GM21526 (cell line): ENCODE measurements around the gene NAA11.
A peak's percentile ranks its signal among the peaks of the same experiment; 100 is the strongest.

ENCODE experiments used
- ATAC-seq: cut with Tn5 transposase; IDR thresholded peaks from one replicate; pipeline ENCODE4 v1.9.1; 2021; ENCODE audit warnings: moderate library complexity; ENCODE audit not compliant: unreplicated experiment, low FRiP score

Gene NAA11

DNA sequence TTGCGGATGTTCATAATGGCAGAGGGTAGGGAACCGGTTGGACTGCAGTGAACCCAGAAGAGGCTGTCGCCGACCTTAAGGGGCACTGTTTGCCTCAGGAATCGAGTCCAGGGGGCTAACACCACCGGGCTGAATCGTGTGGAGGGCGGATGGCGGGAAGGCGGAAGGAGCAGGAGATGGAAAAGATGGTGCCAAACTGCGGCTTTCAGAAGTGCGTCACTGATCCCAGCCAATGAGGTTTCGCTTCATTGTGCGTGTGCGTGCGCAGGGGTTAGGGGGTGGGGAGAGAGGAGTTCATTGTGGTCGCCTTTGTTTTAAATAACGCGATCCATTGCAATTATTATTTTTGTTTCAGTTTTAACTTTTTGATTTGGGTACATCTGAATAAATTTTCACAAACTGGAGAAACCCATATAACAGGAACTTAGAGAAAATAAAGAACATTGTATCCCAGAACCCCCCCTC, at the start of gene NAA11:
Gene NAA11 (minus strand): TSS at position 198 of the 465 bp plus-strand sequence. CDS start 184 bp downstream, at position 14.
- ATAC-seq = no peak

DNA sequence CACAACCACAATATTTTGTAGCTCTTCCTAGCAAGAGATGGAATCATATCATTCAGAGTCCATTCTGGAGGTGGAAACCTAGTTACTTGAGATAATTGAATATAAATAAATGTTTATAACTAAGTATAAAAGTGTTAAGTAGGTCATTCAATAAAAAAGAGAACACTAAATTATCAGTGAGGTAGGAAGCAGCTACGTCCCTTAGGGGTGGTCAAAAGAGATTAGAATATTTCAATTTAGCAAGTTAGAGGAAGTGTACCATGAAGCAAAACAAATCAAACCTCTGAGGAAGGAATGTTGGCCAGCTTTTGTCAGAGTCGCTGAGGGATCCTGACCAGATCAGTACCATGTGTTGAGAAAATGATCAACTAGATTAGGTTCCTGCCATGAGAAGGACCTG, 44.2 kb upstream of the NAA11 start:
- no peak for ATAC-seq

DNA sequence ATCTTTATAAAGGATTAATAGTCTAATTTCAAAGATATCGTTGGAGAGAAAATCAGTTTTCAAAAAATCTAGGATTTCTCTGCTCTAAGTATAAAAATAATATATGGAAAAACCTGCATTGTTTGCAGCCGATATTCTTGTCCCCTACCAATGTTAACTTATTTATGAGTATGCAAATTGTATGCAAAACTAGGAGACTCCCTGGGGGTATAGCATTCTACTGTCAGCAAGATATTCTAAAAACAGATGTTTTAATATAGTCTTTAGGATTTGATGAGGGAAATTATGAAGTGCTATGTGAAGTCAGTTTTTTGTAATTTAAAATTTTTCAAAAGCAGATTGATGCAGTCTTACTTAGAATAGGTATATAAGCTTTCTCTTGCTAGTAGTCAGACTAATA, 41.2 kb upstream of the NAA11 start:
- no peak for ATAC-seq

DNA sequence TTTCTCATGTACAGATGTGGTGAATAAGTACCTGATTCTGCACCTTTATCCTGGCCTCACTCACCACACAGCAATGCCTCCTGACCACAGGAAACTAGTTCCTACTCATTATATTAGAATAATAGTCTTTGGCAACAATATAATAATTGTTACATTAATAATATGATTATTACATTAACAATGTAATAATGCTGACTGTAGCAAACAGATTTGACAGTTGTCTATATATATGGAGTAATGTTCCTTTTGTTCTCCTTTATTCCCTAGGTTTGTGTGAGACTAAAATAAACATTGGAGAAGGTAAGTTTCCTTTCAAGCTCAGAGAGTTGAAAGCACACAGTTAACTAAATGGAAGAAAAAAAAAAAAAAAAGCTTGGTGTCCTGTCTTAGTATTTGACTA, 40.6 kb upstream of the NAA11 start:
- ATAC-seq = no peak

DNA sequence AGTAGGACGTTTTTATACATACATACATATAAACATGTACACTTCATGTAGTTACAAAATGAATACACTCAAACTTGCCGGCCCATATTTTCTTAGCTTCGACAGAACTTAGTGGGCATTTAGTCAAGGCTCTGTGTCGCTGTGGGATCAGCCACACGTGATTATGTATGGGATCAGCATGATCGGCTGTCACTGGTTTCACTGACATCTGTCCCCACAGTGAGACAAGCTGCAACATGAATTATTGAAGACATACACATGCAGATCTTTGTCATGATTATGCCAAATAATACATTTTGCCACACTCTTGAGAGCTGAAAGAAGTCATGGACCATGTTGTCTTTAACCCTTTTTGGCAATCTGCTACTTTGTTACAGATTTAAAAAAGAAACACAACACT, 38.2 kb upstream of the NAA11 start:
- ATAC-seq = no peak

DNA sequence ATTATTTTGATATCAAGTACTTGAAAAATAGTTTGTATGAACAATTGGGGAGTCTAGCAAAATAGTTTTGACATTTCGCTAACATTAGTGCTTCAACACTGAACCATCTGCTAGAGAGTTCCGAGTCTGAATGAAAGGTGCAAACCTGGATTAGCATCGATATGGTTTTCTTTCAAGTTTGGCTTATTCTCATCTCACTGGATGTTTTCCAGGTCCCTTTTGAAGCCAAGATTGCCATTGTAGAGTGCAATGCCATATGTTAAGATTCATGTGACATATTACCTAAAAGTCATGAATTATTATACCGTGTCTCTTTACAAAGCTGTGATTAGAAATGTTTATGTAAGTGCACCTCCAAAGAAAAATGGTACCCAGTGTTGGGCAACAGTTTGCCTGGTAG, 36.8 kb upstream of the NAA11 start:
- ATAC-seq = no peak

DNA sequence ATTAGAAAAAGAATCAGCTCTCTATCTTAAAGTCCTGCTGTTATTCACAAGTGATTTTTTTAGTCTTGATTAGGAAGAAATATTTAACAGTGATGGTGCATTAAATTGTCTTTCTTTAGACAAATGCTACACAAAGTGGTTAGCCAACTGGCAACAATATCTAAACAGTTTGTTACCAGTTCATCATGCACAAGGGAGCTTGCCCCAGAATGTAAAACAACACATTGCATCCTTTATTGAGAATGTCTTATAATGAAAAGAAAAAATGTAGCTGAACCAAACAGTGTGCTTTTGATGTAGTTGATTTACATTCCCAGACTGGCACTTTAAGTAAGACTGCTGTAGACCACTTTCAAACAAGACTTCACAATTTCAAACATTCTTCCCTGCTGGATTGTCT, 34.1 kb upstream of the NAA11 start:
- no peak for ATAC-seq

DNA sequence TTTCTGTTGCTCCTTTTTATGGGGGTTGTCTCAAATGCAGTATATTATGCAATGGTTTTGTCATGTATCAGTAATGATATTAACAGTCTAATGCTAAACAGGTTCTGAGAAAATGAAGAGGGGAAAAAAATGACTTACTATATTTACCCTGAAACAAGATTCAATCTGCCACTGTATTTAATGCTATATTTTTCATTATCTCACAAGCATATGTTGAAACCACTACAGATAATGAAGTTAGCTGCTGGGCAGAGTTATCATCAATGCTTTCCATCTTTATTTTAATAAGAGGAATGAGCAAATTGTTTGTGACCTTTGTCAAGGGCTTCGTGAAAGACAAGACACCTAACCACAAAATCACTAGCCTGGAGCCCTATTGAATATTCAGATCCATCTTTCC, 32.6 kb upstream of the NAA11 start:
- ATAC-seq = no peak

DNA sequence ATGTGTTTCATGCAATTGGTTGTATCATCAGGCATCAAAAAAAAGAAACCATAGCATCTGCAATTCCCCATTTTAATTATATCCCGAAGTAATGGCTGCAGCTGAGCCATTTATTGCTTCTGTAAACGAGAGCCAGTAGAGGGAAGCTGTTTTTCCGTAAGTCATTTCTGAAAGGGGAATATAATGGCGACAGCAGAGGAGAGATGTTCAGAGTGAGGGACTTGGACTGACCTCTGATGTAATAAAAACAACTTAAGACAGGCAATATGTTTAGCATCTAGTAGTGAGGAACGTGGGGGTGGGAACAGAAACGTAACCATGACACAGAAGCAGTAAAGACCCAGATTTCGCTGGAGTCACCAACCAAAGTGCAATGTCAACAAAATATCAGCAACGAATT, 31.5 kb upstream of the NAA11 start:
- ATAC-seq = no peak

DNA sequence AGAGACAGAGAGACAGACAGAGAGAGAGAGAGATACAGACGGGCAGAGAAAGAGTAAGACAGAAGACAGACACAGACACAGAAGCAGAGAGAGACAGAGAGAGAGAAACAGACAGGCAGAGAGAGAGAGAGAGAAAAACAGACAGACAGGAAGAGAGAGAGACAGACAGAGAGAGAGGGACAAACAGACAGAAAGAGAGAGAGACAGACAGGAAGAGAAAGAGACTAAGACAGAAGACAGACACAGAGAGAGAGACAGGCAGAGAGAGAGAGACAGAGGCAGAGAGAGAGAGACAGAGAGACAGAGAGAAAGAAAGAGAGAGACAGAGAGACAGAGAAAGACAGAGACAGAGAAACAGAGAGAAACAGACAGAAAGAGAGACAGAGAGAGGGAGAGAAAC, 27.2 kb upstream of the NAA11 start:
- ATAC-seq = no peak

DNA sequence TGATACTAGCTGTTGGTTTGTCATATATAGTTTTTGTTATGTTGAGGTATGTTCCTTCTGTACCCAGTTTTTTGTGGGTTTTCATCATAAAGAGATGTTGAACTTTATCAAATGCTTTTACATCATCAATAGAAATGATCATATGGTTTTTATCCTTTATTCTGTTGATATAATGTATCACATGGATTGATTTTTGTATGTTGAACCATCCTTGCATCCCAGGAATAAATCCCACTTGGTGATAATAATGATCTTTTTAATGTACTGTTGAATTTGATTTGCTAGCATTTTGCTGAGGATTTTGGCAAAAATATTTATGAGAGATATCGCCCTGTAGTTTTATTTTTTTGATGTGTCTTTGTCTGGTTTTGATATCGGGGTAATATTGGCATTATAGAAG, 22.5 kb upstream of the NAA11 start:
- no peak for ATAC-seq

DNA sequence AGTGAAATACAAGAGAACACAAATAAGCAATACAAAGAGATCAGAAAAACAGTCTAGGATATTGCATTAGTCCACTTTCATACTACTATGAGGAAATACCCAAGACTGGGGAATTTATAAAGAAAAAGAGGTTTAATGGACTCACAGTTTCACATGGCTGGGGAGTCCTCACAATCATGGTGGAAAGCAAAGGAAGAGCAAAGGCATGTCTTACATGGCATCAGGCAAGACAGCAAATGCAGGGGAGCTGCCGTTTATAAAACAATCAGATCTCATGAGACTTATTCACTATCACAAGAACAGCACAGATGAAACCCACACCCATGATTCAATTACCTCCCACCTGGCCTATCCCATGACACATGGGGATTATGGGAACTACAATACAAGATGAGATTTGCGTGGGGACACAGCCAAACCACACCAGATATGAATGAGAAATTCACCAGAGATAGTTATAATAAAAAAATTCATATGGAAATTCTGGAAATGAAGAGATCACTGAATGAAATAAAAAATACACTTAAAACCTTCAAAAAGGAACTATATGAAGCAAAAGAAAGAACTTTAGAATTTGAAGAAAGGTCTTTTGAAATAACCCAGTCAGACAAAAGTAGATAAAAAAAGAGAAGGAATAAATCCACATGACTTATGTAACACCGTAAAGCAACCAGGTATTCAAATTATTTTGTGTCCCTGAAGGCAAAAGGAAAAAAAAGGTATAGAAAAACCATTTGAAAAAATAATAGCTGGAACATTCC, 16.2 kb upstream of the NAA11 start:
- no peak for ATAC-seq

DNA sequence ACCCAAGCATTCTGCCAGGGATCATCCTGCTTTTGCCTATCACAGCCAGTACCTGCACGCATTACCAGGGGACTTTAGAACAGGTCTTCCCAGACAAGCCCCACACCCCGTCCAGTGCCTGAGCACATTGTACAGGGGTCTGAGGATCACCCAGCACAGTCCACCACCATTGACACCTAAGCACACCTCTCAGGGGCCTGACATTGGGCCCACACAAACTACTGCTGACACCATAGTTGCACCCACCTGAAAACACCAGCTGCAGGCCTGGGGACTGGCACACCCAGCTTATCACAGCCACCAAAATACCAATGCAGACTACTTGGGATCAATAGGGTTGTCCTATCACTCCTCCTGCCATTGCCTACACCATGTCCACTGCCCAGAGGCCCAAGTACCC, 14.7 kb upstream of the NAA11 start:
- ATAC-seq = no peak

DNA sequence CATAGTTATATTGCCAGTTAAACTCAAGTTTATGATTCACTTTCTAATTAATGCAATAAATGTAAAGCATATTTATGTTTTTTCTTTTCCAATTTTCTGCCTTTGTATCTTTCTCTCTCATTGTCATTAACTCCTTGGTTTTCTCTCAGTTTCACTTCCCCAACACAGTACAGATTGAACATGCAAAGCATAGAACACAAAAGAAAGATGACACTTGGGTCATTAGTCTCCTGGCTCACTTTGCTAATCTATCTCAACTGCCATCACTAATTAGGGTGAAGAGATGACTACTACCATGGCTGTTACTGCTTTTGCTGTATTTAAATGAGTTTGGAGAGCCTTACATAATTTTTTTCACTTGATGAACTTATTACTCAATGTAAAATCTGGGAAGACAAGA, 12.3 kb upstream of the NAA11 start:
- ATAC-seq = peak; percentile 82

DNA sequence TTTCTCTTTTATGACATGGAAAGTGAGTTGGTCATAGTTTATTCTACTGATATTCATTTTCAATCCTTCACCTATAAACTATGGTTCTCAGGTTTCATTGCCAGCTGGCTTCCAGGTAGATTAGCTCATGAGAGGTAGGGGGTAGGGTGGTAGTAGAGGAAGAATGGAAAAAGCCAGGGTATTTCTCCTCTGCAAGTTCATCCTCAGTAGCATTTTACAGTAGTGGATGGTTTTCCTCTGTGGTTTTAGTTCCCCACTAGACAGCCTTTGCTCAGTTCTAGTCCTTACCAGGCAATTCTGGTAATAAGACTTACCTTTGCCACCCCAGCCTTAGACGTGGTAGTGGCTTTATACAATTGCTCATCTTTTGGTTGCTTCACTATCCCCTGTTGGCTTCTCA, 8.9 kb upstream of the NAA11 start:
- ATAC-seq = no peak

DNA sequence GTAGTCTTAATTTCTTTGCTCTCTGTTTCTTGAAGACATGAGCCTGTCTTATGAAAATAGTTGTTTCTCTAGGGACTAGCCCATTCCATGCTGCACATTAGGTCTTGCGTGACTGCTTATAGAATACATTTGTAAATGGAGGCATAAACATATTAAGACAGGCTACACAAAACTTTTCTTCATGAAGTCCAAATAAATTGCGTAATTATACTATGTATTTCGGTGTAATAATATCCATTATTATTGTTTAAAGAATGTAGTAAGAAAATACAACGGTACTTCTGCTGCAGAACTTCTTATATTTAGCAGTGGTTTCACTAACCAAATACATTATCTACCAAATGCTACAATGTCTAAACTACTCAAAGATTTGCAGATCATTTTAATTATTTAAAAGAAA, 8.5 kb upstream of the NAA11 start:
- ATAC-seq = no peak

DNA sequence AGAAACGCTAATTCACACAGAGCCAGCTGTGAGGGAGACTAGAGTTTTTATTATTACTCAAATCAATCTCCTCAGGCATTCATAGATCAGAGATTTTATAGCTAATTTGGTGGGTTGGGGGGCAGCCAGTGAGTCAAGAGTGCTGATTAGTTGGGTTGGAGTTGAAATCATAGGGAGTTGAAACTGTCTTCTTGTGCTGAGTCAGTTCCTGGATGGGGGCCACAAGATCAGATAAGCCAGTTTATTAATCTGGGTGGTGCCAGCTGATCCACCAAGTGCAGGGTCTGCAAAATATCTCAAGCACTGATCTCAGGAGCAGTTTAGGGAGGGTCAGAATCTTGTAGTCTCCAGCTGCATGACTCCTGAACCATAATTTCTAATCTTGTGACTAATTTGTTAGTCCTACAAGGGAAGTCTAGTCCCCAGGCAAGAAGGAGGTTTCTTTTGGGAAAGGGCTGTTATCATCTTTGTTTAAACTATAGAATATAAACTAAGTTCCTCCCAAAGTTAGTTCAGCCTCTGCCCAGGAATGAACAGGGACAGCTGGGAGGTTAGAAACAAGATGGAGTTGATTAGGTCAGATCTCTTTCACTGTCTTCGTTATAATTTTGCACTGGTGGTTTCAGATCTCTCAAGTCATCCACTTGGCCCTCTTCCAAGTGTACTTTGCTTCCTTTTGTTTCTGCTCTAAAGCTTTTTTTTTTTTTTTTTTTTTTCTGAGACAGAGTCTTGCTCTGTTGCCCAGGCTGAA, 5.4 kb upstream of the NAA11 start:
- no peak for ATAC-seq

DNA sequence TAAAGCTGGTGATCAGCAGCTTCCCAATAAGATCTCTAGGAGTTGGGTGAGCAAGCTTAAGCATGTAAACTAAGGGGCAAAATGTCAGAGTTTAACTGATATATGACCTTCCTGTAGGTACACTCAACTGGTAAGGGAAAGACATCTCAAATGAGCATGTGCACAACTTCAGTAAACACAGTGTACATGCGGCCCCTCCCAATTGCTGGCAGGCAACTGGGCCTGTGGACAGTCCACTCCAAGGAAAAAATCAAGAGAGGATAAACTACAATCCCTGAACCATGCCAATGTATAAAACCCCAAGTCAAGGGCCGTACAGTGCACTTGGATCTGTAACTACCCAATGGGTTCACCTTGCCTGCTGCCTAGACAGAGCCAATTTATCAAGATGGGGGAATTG, 4.9 kb upstream of the NAA11 start:
- no peak for ATAC-seq

DNA sequence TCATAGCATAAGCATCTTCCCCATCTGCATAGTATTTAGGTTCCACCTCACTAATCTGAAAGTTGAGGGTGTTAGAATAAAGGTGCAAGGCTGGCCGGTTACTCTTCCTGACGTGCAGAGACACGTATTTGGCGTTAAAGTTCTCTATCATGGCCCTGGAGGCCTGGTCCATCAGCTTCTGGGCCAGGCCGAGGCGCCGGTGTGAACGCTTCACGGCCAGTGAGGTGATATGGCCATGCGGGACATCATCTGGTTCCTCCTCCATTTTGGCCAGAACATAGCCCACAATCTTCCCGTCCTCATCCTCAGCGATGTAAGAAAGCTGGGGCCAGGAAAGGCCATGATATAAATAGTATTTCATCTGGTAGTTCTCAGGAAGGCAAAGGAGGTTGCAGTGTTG, 425 bp downstream of the NAA11 start:
- no peak for ATAC-seq

DNA sequence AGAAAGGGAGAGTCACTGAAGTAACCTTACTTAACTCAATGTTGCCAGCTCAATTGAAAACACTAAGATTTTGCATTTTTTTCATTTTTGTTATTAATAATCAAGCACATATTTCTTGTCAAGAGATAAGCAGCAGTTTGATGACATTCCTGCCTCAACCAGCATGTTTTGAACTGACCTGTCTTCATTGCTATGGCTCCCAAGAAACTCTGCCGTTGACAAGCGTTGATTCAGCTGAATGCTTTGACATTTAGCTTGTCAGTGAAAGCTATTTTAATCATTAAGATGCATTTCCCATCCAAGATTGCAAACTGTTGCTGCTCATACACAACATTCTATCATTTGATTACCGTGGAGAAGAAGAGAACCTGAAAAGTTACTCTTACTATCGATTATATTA, 5.9 kb downstream of the NAA11 start:
- no peak for ATAC-seq

DNA sequence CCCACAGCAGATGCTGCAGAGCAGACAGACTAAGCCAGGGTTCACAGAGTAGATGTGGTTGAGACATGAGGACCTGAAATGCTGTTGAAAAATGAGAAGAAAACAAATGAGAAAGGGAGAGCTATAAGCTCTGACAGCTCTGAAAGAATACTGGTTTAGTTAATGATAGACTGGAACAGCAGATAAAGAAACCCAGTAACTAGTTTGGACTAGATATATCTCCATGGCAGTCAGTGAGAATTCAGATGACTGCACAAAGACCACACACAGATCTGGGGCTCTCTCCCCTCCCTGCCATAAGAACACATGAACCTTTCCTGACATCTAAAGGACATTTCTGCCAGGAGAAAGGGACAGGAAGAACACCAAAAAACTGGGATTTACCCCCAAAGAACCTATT, 8.2 kb downstream of the NAA11 start:
- no peak for ATAC-seq

DNA sequence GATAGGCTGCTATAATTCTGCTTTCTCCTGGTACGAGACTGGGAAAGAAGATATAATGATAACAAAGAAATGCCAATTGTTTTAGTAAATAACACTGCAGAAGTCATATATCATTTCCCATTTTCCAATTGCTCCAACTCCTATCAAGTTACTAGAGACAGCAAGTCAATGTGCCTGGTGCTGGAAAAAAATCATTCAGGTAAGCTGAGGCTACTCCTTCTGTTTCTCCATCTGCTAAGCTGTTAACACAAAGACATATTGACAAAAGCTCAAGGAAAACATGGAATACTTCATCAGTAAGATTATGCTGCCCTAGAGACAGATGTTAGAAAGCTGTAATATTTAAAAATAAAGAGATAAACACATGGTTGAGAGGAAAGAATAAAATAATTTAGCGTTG, 10.0 kb downstream of the NAA11 start:
- ATAC-seq = no peak
